GM12891 (cell line): ENCODE measurements around the gene IL13RA1.

Experiments
- PAX5 ChIP-seq: IDR thresholded peaks from 2 replicates; pipeline ENCODE4 v1.6.1; 2011; ENCODE audit warnings: low read length, moderate library complexity, mild to moderate bottlenecking; ENCODE audit not compliant: insufficient read depth, severe bottlenecking
- POLR2A ChIP-seq: IDR thresholded peaks from 2 replicates; pipeline ENCODE4 v1.6.1; 2011; ENCODE audit warnings: low read depth, low read length, control low read depth
- POLR2AphosphoS5 ChIP-seq: IDR thresholded peaks from 2 replicates; pipeline ENCODE4 v1.6.1; 2011; ENCODE audit warnings: low read depth, low read length, control low read depth
- SPI1 ChIP-seq: IDR thresholded peaks from 2 replicates; pipeline ENCODE4 v1.6.1; 2011; ENCODE audit warnings: low read depth, low read length, control low read depth
- TAF1 ChIP-seq: IDR thresholded peaks from 2 replicates; pipeline ENCODE4 v1.6.1; 2011; ENCODE audit warnings: low read depth, low read length, control low read depth

GRCh38 chrX:118756101-118756500, 28.7 kb downstream of the IL13RA1 start:
- no peak for TF ChIP-seq POLR2A
- no peak for TF ChIP-seq POLR2AphosphoS5
- TF ChIP-seq TAF1, result no peak
- TF ChIP-seq SPI1, result no peak
- TF ChIP-seq PAX5, result no peak
